ENCODE measurements around the gene ARHGAP12.

ARHGAP12 gene

DNA sequence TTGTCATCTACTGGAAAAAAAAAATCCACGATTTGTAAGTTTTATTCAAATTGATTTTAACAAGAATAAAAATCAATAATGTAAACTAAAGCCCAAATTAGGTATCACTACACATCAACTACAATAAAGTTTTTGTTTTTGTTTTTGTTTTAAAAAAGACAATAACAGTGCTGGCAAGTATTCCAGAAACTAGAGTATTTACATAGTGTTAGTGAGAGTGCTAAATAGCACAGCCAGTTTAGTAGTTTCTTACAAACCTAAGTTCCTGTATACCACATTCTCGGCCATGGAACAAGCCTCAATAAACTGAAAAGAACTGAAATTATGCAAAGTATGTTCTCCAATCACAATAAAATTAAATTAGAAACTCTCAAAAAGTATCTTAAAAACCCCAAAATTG, 8.1 kb downstream of the ARHGAP12 start:
- peaks cover 93% of the 10 kb centered on the region for H3K79me2 ChIP-seq (ENCODE audit: control insufficient read depth, low read length)
- peaks cover 9% of the 10 kb centered on the region for H4K20me1 ChIP-seq (ENCODE audit: control insufficient read depth, insufficient read depth, low read depth, low read length)
- H3K4me3 ChIP-seq (ENCODE audit: low read length): no peak overlapping the region
- peaks cover 23% of the 10 kb centered on the region for H3K4me1 ChIP-seq (ENCODE audit: control insufficient read depth, low read length)
- no peak overlapping the region for H3K4me2 ChIP-seq (ENCODE audit: low read length)
- H3K36me3 ChIP-seq (ENCODE audit: control insufficient read depth, low read length): no peaks in the 10 kb centered on the region
- TF ChIP-seq, protein P1, sequence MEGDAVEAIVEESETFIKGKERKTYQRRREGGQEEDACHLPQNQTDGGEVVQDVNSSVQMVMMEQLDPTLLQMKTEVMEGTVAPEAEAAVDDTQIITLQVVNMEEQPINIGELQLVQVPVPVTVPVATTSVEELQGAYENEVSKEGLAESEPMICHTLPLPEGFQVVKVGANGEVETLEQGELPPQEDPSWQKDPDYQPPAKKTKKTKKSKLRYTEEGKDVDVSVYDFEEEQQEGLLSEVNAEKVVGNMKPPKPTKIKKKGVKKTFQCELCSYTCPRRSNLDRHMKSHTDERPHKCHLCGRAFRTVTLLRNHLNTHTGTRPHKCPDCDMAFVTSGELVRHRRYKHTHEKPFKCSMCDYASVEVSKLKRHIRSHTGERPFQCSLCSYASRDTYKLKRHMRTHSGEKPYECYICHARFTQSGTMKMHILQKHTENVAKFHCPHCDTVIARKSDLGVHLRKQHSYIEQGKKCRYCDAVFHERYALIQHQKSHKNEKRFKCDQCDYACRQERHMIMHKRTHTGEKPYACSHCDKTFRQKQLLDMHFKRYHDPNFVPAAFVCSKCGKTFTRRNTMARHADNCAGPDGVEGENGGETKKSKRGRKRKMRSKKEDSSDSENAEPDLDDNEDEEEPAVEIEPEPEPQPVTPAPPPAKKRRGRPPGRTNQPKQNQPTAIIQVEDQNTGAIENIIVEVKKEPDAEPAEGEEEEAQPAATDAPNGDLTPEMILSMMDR (IDR thresholded peaks at IDR 0.05; ENCODE audit: low read depth, low read length, poor library complexity, severe bottlenecking): no peak
- no peak for TF ChIP-seq EZH2phosphoT487 (IDR thresholded peaks at IDR 0.05; ENCODE audit: borderline replicate concordance, low read length)
- no peaks in the 10 kb centered on the region for H3F3A ChIP-seq (ENCODE audit: control insufficient read depth, insufficient read depth)
- H3K27ac ChIP-seq (ENCODE audit: low read depth, low read length): no peak overlapping the region
- no peaks in the 10 kb centered on the region for H3K9me3 ChIP-seq (ENCODE audit: control insufficient read depth, insufficient read depth, low read length)
- no peaks in the 10 kb centered on the region for H3K9me2 ChIP-seq (replicated peaks; ENCODE audit: control insufficient read depth, low read length)
- no peaks in the 10 kb centered on the region for H3K27me3 ChIP-seq (ENCODE audit: control insufficient read depth, low read length)

DNA sequence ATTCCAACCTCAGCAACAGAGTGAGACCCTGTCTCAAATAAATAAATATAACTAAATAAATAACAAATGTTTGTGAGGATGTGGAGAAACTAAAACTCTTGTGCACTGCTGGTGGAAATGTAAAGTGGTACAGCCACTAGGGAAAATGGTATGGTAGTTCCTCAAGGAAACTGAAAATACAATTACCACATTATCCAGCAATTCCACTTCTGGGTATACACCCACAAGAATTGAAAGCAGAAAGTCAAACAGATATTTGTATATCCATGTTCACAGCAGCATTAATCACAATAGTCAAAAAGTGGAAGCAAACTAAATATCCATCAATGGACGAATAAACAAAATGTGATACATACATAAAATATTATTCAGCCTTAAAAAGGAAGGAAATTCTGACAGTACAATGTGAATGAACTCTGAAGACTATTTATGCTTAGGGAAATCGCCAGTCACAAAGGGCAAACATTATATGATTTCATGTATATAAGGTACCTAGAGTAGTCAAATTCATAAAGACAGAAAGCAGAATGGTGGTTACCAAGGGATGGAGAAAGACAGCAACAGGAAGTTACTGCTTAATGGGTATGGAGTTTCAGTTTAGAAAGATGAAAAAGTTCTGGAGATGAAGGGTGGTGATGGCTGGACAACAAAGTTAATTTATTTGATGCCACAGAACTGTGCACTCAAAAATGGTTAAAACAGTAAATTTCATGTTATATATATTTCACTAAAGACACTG, 9.8 kb downstream of the ARHGAP12 start:
- Histone ChIP-seq H3K4me3 (ENCODE audit: low read length) (no peak overlapping the region), H3K4me2 (ENCODE audit: low read length) (no peak overlapping the region), H3K79me2 (ENCODE audit: control insufficient read depth, low read length) (peaks cover 90% of the 10 kb centered on the region), H4K20me1 (ENCODE audit: control insufficient read depth, insufficient read depth, low read depth, low read length) (peaks cover 10% of the 10 kb centered on the region), H3K36me3 (ENCODE audit: control insufficient read depth, low read length) (no peaks in the 10 kb centered on the region), H3K4me1 (ENCODE audit: control insufficient read depth, low read length) (peaks cover 19% of the 10 kb centered on the region), H3K9me3 (ENCODE audit: control insufficient read depth, insufficient read depth, low read length) (no peaks in the 10 kb centered on the region), H3K9me2 (replicated peaks; ENCODE audit: control insufficient read depth, low read length) (no peaks in the 10 kb centered on the region), H3K27ac (ENCODE audit: low read depth, low read length) (no peak overlapping the region), H3K27me3 (ENCODE audit: control insufficient read depth, low read length) (no peaks in the 10 kb centered on the region), H3F3A (ENCODE audit: control insufficient read depth, insufficient read depth) (no peaks in the 10 kb centered on the region)
- no peak for TF ChIP-seq EZH2phosphoT487 (IDR thresholded peaks at IDR 0.05; ENCODE audit: borderline replicate concordance, low read length)
- TF ChIP-seq, protein P1 (IDR thresholded peaks at IDR 0.05; ENCODE audit: low read depth, low read length, poor library complexity, severe bottlenecking): no peak

DNA sequence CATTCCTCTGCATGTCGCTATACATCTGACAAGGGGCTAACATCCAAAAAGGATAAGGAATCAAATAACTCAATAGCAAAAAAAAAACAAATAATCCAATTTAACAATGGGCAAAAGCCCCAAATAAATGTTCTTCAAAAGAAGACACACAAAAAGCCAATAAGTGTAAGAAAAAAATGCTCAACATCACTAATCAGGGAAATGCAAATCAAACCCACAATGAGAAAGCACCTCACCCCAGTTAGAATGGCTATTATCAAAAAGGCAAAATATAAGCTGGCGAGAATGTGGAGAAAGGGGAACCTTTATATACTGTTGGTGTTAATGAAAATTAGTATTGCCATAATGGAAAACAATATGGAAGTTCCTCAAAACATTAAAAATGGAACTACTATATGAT, 14.3 kb downstream of the ARHGAP12 start:
- H3K4me1 ChIP-seq (ENCODE audit: control insufficient read depth, low read length): peaks cover 10% of the 10 kb centered on the region
- no peak overlapping the region for H3K4me2 ChIP-seq (ENCODE audit: low read length)
- no peaks in the 10 kb centered on the region for H3K9me3 ChIP-seq (ENCODE audit: control insufficient read depth, insufficient read depth, low read length)
- H3K4me3 ChIP-seq (ENCODE audit: low read length): no peak overlapping the region
- TF ChIP-seq, protein P1 (IDR thresholded peaks at IDR 0.05; ENCODE audit: low read depth, low read length, poor library complexity, severe bottlenecking): no peak
- no peak for TF ChIP-seq EZH2phosphoT487 (IDR thresholded peaks at IDR 0.05; ENCODE audit: borderline replicate concordance, low read length)
- H3K79me2 ChIP-seq (ENCODE audit: control insufficient read depth, low read length): peaks cover 86% of the 10 kb centered on the region
- no peaks in the 10 kb centered on the region for H3F3A ChIP-seq (ENCODE audit: control insufficient read depth, insufficient read depth)
- no peaks in the 10 kb centered on the region for H3K36me3 ChIP-seq (ENCODE audit: control insufficient read depth, low read length)
- H4K20me1 ChIP-seq (ENCODE audit: control insufficient read depth, insufficient read depth, low read depth, low read length): 0 out of 2 replicates have a peak, but pooled peaks cover 4% of the 10 kb centered on the region
- H3K9me2 ChIP-seq (replicated peaks; ENCODE audit: control insufficient read depth, low read length): no peaks in the 10 kb centered on the region
- no peak overlapping the region for H3K27ac ChIP-seq (ENCODE audit: low read depth, low read length)
- H3K27me3 ChIP-seq (ENCODE audit: control insufficient read depth, low read length): no peaks in the 10 kb centered on the region
